DMS153 treated with DMSO at 0.1 percent for 48 hours (cell line): ENCODE measurements around the gene TAF9.
"Not testable (repeated sequence)": the region's sequence is repeated elsewhere in the genome, so short reads cannot be mapped to it uniquely, and the experiment has no call there.

Source experiments
- DNase-seq: peaks from one replicate; lab custom pipeline; 2025; ENCODE audit not compliant: unreplicated experiment; lab: John Stamatoyannopoulos, UW

Gene TAF9

GRCh38 chr5:69341520-69342161, 27.7 kb downstream of the TAF9 start:
- DNase-seq, result no peak

GRCh38 chr5:69335341-69335935, 33.9 kb downstream of the TAF9 start:
- DNase-seq, result no peak

- DNase-seq, result peak; percentile 29
Observed at GRCh38 chr5:69334793-69335268, 34.5 kb downstream of the TAF9 start.

- not testable (repeated sequence) for DNase-seq
Observed at GRCh38 chr5:69333668-69334315, 35.5 kb downstream of the TAF9 start.

- DNase-seq, result no peak
Observed at GRCh38 chr5:69331528-69332445, 37.5 kb downstream of the TAF9 start.

- DNase-seq, result no peak
Observed at GRCh38 chr5:69329905-69330489, 39.3 kb downstream of the TAF9 start.

GRCh38 chr5:69326365-69326764, 43.0 kb downstream of the TAF9 start:
- no peak for DNase-seq

GRCh38 chr5:69317391-69317790, 51.9 kb downstream of the TAF9 start:
- no peak for DNase-seq

- DNase-seq, result no peak
Observed at GRCh38 chr5:69315972-69316371, 53.3 kb downstream of the TAF9 start.
